BE2C (cell line): ENCODE data around the gene GNB1L.

ENCODE experiments used
- DNase-seq: peaks from one replicate; pipeline ENCODE4 v3.0.0-alpha.2; 2020
- H3K27me3 ChIP-seq: fragments of 250-450 bp; sonication (Bioruptor Pico); 2 replicates; pipeline ENCODE4 v1.5.1; 2020; ENCODE audit warnings: mild to moderate bottlenecking
- H3K36me3 ChIP-seq: fragments of 250-450 bp; sonication (Bioruptor Pico); 2 replicates; pipeline ENCODE4 v1.5.1; 2020; ENCODE audit warnings: mild to moderate bottlenecking
- H3K4me1 ChIP-seq: fragments of 250-450 bp; sonication (Bioruptor Pico); 2 replicates; pipeline ENCODE4 v1.5.1; 2020
- H3K4me3 ChIP-seq: 2 replicates; pipeline ENCODE4 v1.5.1; 2011; ENCODE audit warnings: low read depth, low read length
- H3K9me3 ChIP-seq: fragments of 250-450 bp; sonication (Bioruptor Pico); 2 replicates; pipeline ENCODE4 v1.5.1; 2020
- TF ChIP-seq, protein P1 (sequence below): IDR thresholded peaks from 2 replicates; pipeline ENCODE4 v1.5.1; 2012; ENCODE audit warnings: mild to moderate bottlenecking, low read depth, low read length

GNB1L gene

DNA sequence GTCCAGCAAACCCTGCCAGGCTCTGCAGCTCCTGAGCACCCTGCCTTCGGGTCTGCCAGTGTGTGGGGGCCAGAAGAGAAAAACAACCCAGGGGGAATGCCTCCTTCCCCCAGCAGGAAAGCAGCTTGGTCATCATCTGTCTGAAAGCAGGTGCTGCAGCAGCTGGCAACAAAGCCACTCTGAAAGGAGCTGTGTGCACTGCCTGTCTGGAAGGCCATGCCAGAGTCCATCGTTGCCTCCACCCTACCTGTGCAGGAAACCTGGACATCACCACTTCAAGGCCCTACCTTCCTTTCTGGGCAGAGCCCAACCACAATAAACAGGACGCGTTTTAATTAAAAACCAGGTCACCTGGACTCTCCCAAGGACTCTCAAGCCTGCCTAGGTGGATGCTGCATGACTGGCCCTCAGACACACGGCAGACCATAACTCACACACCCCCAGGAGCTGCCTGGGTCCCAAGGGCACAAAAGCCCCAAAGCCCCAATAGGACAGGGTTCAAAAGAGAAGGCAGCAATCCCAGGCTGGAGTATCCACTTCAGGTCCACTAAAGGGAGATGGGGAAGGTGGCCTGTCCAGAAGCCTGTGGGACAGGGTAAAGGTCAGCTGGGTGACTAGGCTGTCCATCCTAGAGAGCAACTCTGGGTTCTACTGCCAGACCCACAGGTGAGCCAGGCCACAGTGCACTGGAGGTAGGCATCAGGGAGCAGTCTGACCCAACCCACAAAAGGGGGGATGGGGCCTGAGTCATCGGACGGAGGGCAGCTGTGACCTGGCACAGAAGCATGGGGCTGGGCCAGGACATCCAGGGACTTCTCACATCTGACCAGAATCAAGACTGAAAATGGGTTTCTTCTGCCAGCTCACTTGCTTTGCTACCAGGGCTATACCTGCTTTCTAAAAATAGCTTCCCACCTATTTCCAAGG is 6.1 kb downstream of the GNB1L start:
- Histone ChIP-seq H3K4me1 (peaks cover 17% of the 10 kb centered on the region), H3K4me3 (no peak overlapping the region), H3K36me3 (peaks cover 34% of the 10 kb centered on the region), H3K27me3 (no peaks in the 10 kb centered on the region), H3K9me3 (no peaks in the 10 kb centered on the region; the same call in 1 of the 2 replicates)
- no peak for DNase-seq
- TF ChIP-seq, protein P1, sequence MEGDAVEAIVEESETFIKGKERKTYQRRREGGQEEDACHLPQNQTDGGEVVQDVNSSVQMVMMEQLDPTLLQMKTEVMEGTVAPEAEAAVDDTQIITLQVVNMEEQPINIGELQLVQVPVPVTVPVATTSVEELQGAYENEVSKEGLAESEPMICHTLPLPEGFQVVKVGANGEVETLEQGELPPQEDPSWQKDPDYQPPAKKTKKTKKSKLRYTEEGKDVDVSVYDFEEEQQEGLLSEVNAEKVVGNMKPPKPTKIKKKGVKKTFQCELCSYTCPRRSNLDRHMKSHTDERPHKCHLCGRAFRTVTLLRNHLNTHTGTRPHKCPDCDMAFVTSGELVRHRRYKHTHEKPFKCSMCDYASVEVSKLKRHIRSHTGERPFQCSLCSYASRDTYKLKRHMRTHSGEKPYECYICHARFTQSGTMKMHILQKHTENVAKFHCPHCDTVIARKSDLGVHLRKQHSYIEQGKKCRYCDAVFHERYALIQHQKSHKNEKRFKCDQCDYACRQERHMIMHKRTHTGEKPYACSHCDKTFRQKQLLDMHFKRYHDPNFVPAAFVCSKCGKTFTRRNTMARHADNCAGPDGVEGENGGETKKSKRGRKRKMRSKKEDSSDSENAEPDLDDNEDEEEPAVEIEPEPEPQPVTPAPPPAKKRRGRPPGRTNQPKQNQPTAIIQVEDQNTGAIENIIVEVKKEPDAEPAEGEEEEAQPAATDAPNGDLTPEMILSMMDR: no peak

DNA sequence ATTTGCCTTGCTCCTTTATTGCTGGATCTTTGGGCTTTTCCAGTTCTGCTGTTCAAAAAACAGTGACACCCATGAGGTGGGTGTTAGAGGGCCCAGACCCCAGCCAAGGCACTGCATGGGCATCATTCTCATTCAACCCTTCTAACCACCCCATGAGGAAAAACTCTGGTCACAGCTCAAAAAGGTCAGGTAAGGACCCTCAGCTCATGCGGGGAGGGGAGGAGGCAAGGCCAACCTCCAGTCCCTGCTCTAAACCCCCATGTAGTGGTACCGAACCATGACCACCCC is 7.4 kb downstream of the GNB1L start:
- Histone ChIP-seq H3K4me3 (no peak overlapping the region), H3K9me3 (no peaks in the 10 kb centered on the region; the same call in 1 of the 2 replicates), H3K4me1 (peaks cover 30% of the 10 kb centered on the region), H3K36me3 (peaks cover 30% of the 10 kb centered on the region), H3K27me3 (no peaks in the 10 kb centered on the region)
- DNase-seq: no peak
- TF ChIP-seq, protein P1: no peak

DNA sequence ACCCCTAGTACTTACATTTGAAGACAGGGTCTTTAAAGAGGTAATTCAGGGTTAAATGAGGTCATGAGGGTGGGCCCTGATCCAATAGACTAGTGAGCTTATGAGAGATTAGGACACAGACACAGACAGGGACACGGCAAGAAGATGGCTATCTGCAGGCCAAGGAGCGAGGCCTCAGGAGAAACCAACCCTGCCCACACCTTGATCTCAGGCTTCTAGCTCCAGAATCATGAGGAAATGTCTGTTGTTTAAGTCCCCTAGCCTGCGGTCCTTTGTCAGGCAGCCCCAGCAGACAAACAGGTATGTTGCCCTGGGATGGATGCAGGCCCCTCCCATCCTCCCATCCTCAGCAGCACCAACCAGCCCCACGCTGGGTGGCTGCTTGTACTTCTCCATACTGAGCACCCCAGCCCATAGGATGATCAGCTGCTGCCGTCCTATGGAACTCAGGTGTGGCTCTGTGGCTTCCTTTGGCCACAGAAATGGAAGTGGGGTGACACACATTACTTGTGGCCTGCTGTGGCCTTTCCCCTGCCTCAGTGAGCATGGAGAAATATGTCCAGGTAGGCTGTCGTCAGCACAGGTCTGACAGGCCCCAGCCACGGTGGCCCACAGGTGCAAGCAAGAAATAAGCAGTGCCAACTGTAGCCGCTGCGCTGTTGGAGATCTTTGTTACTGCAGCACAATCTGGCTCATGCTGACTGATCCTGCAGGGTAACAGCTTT is 7.9 kb downstream of the GNB1L start:
- TF ChIP-seq, protein P1: no peak
- Histone ChIP-seq H3K4me3 (no peak overlapping the region), H3K27me3 (no peaks in the 10 kb centered on the region), H3K9me3 (no peaks in the 10 kb centered on the region; the same call in 1 of the 2 replicates), H3K4me1 (peaks cover 32% of the 10 kb centered on the region), H3K36me3 (peaks cover 25% of the 10 kb centered on the region)
- no peak for DNase-seq

DNA sequence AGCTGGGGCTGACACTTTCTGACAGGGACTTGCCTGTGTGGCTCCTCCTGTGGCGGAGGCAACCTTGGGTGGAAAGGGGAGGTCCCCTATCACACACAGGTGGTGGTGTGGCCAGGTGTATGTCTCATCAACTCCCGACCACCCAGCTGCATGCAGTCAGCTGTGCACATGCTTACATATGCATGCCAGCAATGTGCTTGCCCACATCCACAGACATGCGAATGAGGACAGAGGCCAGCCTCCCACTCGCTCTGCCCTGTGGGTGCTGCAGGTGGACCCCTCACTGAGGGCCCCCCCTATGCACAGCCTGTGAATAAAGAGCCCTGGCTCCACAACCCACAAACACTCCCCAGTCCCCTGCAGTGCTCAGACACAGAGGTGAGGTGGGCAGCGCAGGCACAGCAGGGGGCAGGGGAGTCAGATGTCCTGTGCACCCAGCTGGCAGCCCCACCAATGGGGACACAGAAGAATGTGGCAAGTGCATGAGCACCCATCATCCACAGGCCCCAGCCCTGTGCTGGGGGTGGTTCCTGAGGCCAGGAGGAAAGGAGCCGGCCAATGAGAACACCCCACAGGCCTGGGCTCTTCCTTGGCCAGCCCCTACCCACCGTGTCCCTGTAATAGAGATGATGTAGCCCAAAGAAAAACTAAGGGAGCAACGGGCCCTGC is 9.5 kb downstream of the GNB1L start:
- no peak for DNase-seq
- H3K9me3 ChIP-seq: no peaks in the 10 kb centered on the region; the same call in 1 of the 2 replicates
- H3K36me3 ChIP-seq: peaks cover 10% of the 10 kb centered on the region
- H3K4me1 ChIP-seq: peaks cover 32% of the 10 kb centered on the region
- no peak overlapping the region for H3K4me3 ChIP-seq
- TF ChIP-seq, protein P1: no peak
- no peaks in the 10 kb centered on the region for H3K27me3 ChIP-seq

DNA sequence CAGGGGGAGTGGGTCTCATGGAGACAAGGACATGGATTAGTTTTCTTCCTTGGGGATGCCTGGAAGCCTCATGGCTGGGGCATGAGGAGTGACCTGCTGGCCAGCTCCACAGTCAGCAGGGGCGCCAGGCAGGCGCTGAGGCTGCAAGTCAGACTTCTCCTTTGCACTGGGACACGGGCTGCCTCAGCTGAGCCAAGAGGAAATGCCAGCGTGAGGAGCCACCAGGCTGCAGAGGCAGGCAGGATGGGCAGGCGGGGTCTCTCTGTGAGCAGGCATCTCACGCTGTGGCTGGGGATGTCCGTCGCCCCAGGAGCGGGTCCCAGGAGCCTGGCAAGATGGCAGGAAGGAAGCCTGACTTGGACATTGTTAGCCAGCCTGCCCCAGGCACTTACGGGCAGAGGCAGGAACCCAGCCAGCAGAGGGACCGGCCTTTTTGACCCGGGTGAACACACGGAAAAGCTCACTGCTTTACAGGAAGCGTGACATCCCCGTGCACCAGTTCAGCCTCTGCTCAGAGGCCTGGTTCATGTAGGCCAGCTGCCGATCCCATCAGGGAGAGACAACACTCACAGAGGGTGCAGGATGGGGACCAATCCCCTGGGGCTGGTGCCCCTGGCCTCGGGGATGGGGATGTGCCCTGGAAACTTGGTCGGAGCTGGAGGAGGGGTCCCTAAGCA is 10.2 kb downstream of the GNB1L start:
- H3K4me1 ChIP-seq: peaks cover 32% of the 10 kb centered on the region
- peaks cover 7% of the 10 kb centered on the region for H3K36me3 ChIP-seq
- H3K9me3 ChIP-seq: no peaks in the 10 kb centered on the region; the same call in 1 of the 2 replicates
- TF ChIP-seq, protein P1: peak; percentile 1; the same call in 1 of the 2 replicates
- peak overlapping the region; percentile 20; the same call in 1 of the 2 replicates for H3K4me3 ChIP-seq
- no peaks in the 10 kb centered on the region for H3K27me3 ChIP-seq
- DNase-seq: peak; percentile 51
